H54 (cell line): ENCODE data around the gene DLGAP1.

ENCODE experiments used
- DNase-seq: peaks from one replicate; pipeline ENCODE4 v3.0.0; 2011; ENCODE audit warnings: low spot score, mixed read lengths; ENCODE audit not compliant: insufficient read length
- FAIRE-seq: peaks from 3 replicates; lab custom pipeline; 2011; peaks lifted over from hg19 to GRCh38; lab: Jason Lieb, UNC
- POLR2A ChIP-seq: IDR thresholded peaks from 2 replicates; pipeline ENCODE4 v1.6.1; 2011; ENCODE audit warnings: low read depth, mild to moderate bottlenecking, low read length

Gene DLGAP1

DNA sequence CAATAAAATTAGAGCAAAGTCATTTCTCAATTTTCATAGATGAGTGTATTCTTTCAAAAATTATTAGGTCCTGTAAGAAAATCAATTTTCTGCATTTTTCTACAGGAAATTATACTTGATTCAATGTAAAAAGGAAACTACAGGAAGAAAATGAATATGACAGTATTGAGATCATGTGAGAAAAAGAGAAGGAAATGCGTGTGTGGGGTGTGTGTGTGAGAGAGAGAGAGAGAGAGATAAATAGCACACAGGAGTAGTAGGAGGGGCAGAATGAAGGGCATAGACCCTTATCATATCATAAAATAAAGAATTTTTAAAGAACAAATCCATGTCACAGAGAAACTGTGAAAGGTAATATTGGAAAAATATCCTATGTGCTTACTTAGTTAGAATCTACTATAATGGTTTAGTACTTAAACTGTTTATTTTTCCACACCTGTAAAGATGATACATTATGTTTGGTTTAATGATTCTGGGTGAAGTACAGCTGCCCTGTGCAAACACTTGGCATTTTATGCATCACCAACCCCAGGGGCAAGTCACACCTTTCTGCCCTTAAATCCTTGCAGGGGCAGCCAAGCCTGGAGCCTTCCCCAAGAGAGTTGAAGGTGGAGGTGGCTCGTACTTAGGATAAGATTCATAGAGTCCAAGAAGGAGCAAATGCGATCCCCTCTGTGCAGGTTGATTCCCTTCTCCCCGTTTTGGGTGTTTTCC lies 728.7 kb downstream of the DLGAP1 start:
- FAIRE-seq (no peak), DNase-seq (no peak)
- TF ChIP-seq POLR2A, result no peak

DNA sequence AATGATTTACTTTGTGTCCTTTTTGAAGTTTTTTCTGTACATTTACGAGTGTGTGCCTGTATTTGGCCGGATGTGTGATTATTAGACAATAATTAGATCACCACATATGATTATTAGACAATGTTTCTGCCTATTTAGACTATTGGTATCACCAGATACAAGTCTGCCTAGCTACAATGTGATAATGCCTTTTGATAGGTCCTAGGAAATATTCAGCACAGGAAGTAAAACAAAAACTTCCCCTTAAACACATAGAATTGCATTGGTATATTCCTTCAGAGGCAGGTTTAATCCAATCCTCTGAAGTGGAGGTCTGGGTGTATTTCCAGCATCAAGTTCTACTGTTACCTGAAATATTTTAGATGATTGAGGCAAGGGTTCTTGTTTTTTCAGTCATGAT lies 730.0 kb downstream of the DLGAP1 start:
- DNase-seq (no peak), FAIRE-seq (no peak)
- TF ChIP-seq POLR2A, result no peak

DNA sequence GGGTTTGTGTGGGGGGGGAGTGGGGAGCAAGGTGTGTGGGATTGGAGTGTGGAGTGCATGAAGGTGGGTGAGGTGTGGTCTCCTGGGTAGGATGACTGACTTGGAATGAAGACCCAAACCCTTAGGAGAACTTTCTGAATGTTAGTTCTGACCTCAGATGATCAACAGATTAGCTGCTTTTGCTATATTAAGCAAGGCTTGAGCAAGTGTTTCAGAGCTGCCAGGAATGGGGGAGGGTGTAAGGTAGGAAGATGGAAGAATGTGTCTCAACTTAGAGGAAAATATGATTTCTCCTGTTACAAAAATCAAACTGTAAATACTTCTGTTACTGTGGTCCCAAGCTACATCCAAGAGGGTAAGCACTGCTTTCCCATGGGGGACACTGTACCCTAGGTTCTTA lies 731.6 kb downstream of the DLGAP1 start:
- no peak for DNase-seq
- FAIRE-seq, result no peak
- no peak for TF ChIP-seq POLR2A

DNA sequence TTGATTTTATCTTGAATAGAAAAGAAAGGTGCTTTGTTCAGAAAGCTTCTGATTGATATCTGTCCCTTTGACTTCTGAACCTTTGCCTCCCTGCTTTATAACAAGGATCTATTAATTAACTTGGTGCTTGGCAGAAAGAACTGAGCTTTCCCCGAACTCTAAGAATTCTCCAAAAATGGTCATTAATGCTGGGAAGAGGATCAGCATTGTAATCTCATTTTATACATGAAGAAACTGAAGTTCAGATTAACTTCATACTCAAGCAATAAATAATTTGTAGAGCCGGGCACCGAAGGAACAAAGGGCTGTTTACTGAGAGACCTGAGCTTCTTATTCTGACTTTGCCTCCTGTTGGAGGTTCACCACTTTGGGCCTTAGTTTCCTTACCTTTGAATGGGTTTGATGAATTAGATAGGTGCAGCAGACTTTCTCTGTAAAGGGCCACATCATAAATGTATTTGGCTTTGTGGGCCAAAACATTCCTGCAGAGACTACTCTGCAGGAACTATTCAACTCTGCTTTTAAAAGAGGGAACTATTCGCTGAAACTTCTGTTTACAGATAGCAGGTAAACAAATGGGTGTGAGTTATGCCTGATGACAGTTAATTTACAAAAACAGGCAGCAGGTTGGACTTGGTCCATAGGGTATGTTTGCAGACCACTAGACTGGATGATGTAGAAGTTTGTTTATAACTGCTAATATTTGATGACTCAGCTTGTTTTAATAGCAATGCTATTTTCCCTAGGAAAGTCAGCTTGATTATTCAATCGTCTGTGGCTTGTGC lies 732.3 kb downstream of the DLGAP1 start:
- no peak for DNase-seq
- TF ChIP-seq POLR2A, result no peak
- FAIRE-seq, result peak; percentile 15

DNA sequence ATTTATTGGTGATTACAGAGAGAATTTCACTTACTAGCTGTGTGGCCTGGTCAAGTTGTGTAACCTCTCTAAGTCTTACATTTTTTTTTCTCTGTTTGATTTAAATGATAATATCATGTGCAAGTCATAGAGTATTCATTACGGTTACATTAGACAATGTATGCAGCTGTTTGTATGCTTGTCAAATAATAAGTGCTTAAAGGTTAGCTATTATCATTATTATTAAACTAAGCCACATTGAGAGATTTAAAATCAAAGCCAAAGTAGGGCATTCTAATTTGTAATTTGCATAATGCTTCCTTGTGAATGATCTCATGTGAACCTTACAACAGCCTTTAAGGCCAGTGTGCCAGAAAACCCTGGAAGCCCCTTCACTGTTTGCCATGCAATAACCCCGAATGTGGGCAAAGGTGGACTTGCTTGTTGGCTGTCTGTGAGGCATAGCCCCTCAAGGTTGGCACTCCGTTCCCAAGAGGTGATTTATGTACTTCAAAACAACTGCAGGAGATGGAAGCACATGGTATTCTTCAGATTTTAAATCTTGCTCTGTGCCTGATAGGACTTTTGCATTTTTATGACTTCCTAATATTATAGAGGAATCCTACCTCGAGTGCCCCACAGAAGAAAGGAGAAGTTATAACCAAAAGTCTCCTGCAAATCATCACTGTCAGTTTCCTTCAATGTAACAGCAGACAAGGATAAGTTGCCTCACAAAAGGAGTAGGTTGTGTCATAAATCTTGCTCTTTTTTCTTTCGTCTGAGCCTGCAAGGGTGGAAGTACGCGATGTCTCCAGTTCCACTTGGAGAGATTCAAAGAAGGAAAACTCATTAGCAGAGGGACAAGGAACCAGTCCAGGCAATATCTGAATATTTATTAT lies 733.1 kb downstream of the DLGAP1 start:
- no peak for TF ChIP-seq POLR2A
- no peak for DNase-seq
- no peak for FAIRE-seq

DNA sequence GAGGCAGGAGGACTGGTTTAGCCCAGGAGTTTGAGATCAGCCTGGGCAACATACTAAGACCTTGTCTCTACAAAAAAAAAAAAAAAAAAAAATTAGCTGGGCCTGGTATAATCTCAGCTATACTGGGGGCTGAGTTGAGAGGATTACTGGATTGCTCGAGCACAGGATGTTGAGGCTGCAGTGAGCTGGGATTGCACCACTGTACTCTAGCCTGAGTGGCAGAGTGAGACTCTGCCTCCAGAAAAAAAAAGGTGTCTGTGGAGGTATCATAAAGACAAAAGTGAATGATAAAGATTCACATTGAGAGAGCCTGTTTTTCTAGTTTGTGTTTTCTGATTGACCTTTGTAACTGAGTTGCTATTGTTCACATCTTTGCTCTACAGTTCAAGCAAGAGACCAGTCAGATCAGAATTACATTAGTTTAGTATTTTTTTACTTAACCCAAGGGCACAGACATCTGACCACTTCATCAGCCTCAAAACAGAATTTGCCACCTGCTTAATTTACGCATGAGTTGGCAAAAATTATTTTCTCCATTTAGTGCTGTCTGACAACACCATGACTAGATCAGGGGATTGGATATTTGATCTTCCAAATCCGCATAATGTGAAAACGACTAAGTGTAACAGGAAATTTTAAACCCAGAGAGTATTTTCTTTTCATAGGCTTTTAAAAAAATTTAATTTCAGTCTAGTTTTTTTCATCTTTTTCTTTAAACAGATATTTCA lies 734.1 kb downstream of the DLGAP1 start:
- FAIRE-seq, result no peak
- TF ChIP-seq POLR2A, result no peak
- no peak for DNase-seq

DNA sequence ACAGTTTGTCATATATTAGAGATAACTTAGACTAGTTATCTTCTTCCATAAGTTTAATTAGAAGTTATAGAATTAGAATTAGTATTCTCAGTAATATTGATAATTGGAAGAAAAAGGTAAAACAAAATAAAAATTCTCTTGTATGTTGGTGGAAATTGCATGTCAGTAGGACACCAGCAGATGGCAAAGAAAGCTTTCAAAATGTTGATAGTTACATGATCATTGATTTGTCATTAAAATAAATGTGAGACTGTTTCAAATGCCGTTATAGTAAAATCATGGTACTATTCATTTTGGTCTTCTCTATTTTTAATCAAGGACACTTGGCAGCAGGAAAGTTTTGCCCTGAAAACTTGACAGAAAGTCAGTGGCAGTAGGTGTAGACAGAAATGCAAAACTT lies 734.9 kb downstream of the DLGAP1 start:
- TF ChIP-seq POLR2A, result no peak
- DNase-seq (no peak), FAIRE-seq (no peak)

DNA sequence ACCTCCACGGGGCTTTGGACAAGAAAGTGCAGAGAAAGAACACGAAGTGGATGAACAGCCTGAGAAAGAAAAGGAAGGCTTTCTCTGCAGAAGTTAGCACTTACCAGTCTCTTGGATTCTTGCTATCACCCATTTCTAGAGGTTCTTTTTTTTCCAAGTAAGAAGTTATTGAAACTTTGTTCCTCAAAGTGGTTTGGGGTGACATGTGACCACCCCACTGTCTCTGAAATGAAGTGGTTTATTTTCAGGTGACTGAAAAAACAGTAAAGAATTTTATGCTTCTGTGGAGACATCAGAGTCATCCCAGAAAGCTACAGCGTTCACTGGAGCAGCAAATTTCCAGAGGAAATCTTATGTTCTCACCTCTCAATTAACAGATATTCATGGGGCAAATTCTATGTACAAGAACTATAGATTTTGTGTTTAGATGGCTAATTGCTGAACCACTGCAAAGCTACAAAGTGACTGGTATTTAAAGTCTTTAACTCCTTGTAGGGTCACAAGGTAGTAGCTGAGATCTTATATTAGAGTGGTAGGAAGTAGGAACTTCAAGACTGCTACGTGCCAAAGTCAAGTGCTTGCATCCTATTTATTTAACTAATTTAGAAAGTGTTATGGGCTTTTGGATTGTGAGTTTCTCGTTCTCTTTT lies 737.6 kb downstream of the DLGAP1 start:
- TF ChIP-seq POLR2A, result no peak
- DNase-seq, result no peak
- FAIRE-seq, result no peak

DNA sequence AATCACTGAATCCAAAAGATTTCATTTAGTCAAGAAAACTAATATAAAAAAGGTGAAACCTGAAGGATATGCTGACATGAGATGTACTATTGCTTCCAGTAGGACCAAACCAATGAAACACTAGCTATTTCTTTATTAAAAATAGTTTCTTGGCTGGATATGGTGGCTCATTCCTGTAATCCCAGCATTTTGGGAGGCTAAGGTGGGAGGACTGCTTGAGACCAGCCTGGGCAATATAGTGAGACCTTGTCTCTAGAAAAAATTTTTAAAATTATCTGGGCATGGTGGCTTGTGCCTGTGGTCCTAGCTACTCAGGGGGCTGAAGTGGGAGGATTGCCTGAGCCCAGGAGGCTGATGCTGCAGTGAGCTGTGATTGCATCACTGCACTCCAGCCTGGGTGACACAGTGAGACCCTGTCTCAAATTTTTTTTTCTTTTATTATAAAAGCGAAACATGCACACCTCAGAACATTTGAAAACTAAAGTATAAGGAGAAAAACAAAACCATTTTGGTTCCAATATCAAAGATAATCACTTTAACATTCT lies 738.9 kb downstream of the DLGAP1 start:
- no peak for DNase-seq
- no peak for TF ChIP-seq POLR2A
- FAIRE-seq, result no peak

DNA sequence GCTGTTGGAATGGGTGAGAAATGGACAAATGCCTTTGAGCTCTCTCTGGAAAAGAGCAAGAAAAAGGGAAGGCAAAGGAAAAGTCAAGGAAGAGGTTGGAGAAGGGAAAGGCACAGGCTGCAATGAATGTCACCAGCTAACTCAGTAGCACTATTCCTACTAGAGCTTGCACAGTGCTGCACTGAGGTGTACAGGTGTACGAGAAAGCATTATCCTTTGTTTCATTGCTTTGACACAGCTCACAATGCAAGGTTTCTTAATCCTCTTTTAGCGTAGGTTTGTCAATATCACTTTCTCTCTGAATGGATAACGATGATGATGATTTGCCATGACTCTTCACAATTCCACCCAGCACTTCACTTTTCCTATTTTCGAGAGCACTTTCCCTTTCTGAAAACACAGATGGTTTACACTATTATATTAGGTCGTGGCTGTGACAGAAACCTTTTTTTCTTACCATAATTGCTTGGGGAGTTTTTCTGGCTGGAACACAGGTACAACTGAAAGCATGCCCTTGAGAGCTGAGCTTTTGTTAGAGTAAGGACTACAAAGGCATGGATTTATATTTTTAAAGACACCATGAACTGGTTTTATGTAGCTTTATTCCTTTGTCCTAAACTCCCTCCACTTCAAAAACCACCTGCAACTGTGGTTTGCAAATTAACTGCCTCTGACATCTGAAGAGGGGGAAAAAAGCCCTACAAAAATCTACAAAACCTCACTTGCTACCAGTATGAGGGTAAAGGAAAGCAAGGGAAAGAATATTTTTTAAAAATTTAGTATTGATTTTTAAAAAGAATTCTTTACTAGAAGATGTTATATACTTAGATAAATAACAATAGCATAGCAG lies 739.7 kb downstream of the DLGAP1 start:
- FAIRE-seq, result no peak
- TF ChIP-seq POLR2A, result no peak
- DNase-seq, result no peak

DNA sequence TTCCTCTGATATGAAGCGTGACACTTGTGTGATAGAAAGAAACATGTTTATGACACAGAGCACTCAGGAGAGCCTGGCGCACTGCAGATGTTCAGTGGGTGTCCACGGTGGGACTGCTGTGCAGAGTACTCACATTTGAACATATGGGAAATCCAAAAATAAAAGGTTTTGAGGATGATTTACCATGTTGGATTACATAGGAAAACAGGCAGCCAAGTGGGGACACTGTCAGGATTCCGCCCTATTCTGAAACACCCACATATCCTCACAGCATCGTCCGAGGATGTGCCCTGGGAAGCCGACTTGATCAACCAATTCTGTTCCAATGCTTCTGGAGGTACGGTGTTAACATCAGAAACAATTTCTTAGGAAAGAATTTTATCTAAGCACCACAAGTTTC lies 741.4 kb downstream of the DLGAP1 start:
- TF ChIP-seq POLR2A, result no peak
- DNase-seq, result no peak
- no peak for FAIRE-seq

DNA sequence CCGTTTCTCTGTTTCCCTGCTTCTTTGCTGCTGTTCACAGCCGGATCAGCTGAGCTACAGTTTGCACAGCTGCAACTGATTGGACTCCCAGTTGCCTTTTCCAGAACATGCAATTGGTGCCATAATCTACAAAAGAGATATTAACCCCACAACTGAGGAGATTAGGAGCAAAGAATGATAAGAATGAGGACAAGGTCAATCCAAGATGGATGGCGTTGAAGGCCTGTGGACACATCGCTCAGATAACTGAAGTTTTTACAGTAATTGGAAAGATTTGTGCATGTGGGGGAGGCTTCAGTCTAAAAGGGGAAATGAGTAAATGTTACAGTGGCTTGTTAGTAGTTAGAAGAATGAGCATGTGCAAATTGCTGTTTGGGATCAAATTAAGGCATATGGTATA lies 741.9 kb downstream of the DLGAP1 start:
- FAIRE-seq (no peak), DNase-seq (no peak)
- no peak for TF ChIP-seq POLR2A
